Measurements from ENCODE around the gene ANKRD13A.
A peak's percentile ranks its signal among the peaks of the same experiment; 100 is the strongest.
"Not testable (repeated sequence)": the region's sequence is repeated elsewhere in the genome, so short reads cannot be mapped to it uniquely, and the experiment has no call there.

ANKRD13A gene

GRCh38 chr12:110079477-110080400 lies 80.5 kb downstream of the ANKRD13A start:
- Mint-ChIP-seq H3K9me3 (peaks cover 7% of the 10 kb centered on the region), H3K27ac (peak overlapping the region; percentile 91), H3K4me1 (ENCODE audit: low read depth) (peaks cover 42% of the 10 kb centered on the region), H3K4me3 (peak overlapping the region; percentile 63), H3K27me3 (no peaks in the 10 kb centered on the region), H3K36me3 (ENCODE audit: low read depth) (peaks cover 5% of the 10 kb centered on the region)
- intact Hi-C loops (cut with micrococcal nuclease) = loop anchor here (2.0 kb wide), 1 partner anchor 31 kb away; the partner anchor contains the start of gene C12orf76

DNA sequence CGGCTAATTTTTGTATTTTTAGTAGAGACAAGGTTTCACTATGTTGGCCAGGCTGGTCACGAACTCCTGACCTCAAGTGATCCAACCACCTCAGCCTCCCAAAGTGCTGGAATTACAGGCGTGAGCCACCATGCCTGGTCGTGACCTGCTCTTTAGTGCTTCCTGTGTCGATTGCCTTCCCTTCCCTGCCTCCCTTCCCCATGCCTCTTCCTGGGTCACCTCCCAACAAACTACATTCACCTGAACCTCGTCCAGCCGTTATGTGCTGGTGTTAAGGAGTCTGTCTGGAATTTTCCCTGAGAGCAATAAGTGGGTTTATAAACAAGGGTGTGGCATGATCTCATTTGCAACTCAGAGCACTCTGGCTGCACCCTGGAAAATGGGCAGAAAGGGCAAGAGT lies 81.2 kb downstream of the ANKRD13A start:
- Mint-ChIP-seq H3K36me3 (ENCODE audit: low read depth) (peaks cover 5% of the 10 kb centered on the region), H3K27me3 (no peaks in the 10 kb centered on the region), H3K9me3 (peaks cover 7% of the 10 kb centered on the region), H3K4me3 (no peak overlapping the region), H3K4me1 (ENCODE audit: low read depth) (peaks cover 35% of the 10 kb centered on the region), H3K27ac (peak overlapping the region; percentile 91)
- intact Hi-C loops (cut with micrococcal nuclease) = no loop called here

DNA sequence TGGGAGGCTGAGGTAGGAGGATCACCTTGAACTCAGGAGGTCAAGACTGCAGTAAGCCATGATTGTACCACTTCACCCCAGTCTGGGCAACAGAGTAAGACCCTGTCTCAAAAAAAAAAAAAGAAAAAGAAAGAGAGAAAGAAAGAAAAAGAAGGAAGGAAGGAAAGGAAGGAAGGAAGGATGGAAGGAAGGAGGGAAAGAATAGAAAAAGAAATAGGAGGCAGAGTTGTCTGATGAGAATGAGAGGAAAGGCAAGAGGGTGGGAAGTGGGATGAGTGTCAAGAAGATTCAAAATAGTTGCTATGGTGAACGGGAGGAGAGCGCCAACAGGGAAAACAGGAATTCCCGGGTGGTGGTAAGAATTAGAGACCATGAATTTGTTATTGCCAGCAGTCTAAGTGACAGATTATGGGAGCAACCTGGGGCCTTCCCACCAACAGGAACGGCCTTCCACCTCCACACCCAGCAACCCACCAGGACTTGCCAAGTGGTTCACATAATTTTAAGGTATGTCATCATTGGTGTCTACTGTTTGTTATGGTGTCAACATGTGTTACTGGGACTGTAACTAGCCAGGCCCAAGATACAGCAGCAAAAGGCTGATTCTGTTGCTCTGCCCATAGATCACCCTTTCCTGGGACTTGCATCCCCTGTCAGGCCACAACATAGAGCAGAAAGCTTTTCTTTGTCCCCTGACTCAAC lies 85.2 kb downstream of the ANKRD13A start:
- Mint-ChIP-seq H3K4me3 (no peak overlapping the region), H3K36me3 (ENCODE audit: low read depth) (peaks cover 5% of the 10 kb centered on the region), H3K27ac (peak overlapping the region; percentile 6), H3K9me3 (peaks cover 7% of the 10 kb centered on the region), H3K4me1 (ENCODE audit: low read depth) (peaks cover 61% of the 10 kb centered on the region), H3K27me3 (no peaks in the 10 kb centered on the region)
- intact Hi-C loops (cut with micrococcal nuclease) = no loop called here

DNA sequence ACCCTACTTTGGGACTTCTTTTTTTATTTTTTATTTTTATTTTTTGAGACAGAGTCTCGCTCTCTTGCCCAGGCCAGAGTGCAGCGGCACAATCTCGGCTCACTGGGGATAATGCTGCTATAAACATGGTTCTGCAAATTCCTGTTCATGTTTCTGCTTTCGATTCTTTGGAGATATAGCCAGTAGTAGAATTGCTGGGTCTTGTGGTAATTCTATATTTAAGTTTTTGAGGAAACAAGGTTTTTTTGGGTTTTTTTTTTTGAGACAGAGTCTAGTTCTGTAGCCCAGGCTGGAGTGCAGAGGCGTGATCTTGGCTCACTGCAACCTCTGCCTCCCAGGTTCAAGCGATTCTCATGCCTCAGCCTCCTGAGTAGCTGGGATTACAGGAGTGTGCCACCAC lies 89.0 kb downstream of the ANKRD13A start:
- H3K27me3 Mint-ChIP-seq; H3K9me3 Mint-ChIP-seq; H3K36me3 Mint-ChIP-seq (ENCODE audit: low read depth); intact Hi-C loops (cut with micrococcal nuclease): not testable (repeated sequence)
- H3K4me3 Mint-ChIP-seq = peak overlapping the region; percentile 37
- H3K4me1 Mint-ChIP-seq (ENCODE audit: low read depth) = peaks cover 53% of the 10 kb centered on the region
- H3K27ac Mint-ChIP-seq = peak overlapping the region; percentile 81

GRCh38 chr12:110088936-110089335 lies 89.7 kb downstream of the ANKRD13A start:
- Mint-ChIP-seq H3K4me1 (ENCODE audit: low read depth) (peaks cover 53% of the 10 kb centered on the region), H3K4me3 (peak overlapping the region; percentile 52), H3K36me3 (ENCODE audit: low read depth) (no peaks in the 10 kb centered on the region), H3K9me3 (no peaks in the 10 kb centered on the region), H3K27me3 (no peaks in the 10 kb centered on the region), H3K27ac (peak overlapping the region; percentile 81)
- intact Hi-C loops (cut with micrococcal nuclease) = no loop called here

Data from dendritic cell treated with granulocyte-macrophage colony-stimulating factor and Interleukin-4, amounts not matched to agents 40 ng/mL and 50 ng/mL, for 4 days (primary cell).